Fibroblast of lung (primary cell): ENCODE data around the gene TULP1. TPM values are rescaled to one million over a fixed set of nuclear protein-coding genes. Genes with fewer than 3 reads are reported as not detected.

ENCODE experiments used
- DNase-seq, 2 donors: peaks; one replicate each; pipeline versions ENCODE4 v3.0.0 to v3.0.0-alpha.2; 2010; ENCODE audit warnings: low read depth in 2 of 2
- H2AFZ ChIP-seq: 2 replicates; pipeline ENCODE4 v1.5.1; 2012; ENCODE audit warnings: low read length, control low read depth, inconsistent platforms
- H3K27ac ChIP-seq: 2 replicates; pipeline ENCODE4 v1.5.1; 2011; ENCODE audit warnings: low read length, control low read depth; ENCODE audit not compliant: insufficient read depth
- H3K27me3 ChIP-seq: 2 replicates; pipeline ENCODE4 v1.5.1; 2011; ENCODE audit warnings: mild to moderate bottlenecking, low read length; ENCODE audit not compliant: control insufficient read depth, insufficient read depth
- H3K36me3 ChIP-seq: 2 replicates; pipeline ENCODE4 v1.5.1; 2011; ENCODE audit warnings: low read length; ENCODE audit not compliant: control insufficient read depth, insufficient read depth
- H3K4me1 ChIP-seq: 2 replicates; pipeline ENCODE4 v1.5.1; 2011; ENCODE audit warnings: low read length; ENCODE audit not compliant: control insufficient read depth, insufficient read depth; ENCODE audit errors: extremely low read depth
- H3K4me2 ChIP-seq: 2 replicates; pipeline ENCODE4 v1.5.1; 2011; ENCODE audit warnings: low read length, control low read depth; ENCODE audit not compliant: insufficient read depth; ENCODE audit errors: extremely low read depth
- H3K4me3 ChIP-seq, 4 experiments: fragments of 200-600 bp in 1 of 4; sonication (generic) in 1 of 4; replicated peaks in 1 of 4; 2 replicates each; pipeline ENCODE4 v1.5.1; 2011 to 2016; ENCODE audit warnings: low read length in 4 of 4, low read depth in 3 of 4, mild to moderate bottlenecking in 3 of 4, control low read depth in 2 of 4, inconsistent platforms in 1 of 4, mixed read lengths in 1 of 4; ENCODE audit not compliant: insufficient read depth in 1 of 4; ENCODE audit errors: control extremely low read depth in 1 of 4
- H3K79me2 ChIP-seq: 2 replicates; pipeline ENCODE4 v1.5.1; 2012; ENCODE audit warnings: mild to moderate bottlenecking, low read length, inconsistent platforms; ENCODE audit not compliant: control insufficient read depth, insufficient read depth
- H3K9ac ChIP-seq: 2 replicates; pipeline ENCODE4 v1.5.1; 2011; ENCODE audit warnings: mild to moderate bottlenecking, low read length, control low read depth; ENCODE audit not compliant: insufficient read depth
- H3K9me3 ChIP-seq: 2 replicates; pipeline ENCODE4 v1.5.1; 2012; ENCODE audit warnings: low read depth, low read length; ENCODE audit not compliant: control insufficient read depth, insufficient read depth
- H4K20me1 ChIP-seq: 2 replicates; pipeline ENCODE4 v1.5.1; 2011; ENCODE audit warnings: low read length; ENCODE audit not compliant: control insufficient read depth, insufficient read depth; ENCODE audit errors: extremely low read depth
- EZH2 ChIP-seq: IDR thresholded peaks from 2 replicates; pipeline ENCODE4 v1.5.1; 2012; ENCODE audit warnings: low read length, control low read depth, mild to moderate bottlenecking; ENCODE audit errors: missing control alignments
- polyA plus RNA-seq, 2 donors: library from polyadenylated mRNA; depleted of rRNA in 1 of 2; stranded (reverse) in 1 of 2; unstranded in 1 of 2; fragments of >200 nt; gene quantifications; 2 replicates each; pipeline ENCODE4 v1.2.1, GENCODE V29; 2011 to 2012; ENCODE audit warnings: missing spikeins in 1 of 2
- total RNA-seq: library from RNA; depleted of rRNA; stranded (reverse); fragments of >200 nt; gene quantifications from 2 replicates; pipeline ENCODE4 v1.2.1, GENCODE V29; 2014
- TF ChIP-seq, protein P1 (sequence below), 2 donors: IDR thresholded peaks in 1 of 2; conservative IDR thresholded peaks in 1 of 2; 1 replicate in 1 of 2; 2 replicates in 1 of 2; pipeline ENCODE4 v1.5.1; 2011 to 2012; ENCODE audit warnings: low read length in 2 of 2, control low read depth in 1 of 2, inconsistent platforms in 1 of 2, low read depth in 1 of 2, mild to moderate bottlenecking in 1 of 2

Gene TULP1
- total and polyA plus RNA-seq, 2 donors (not counting 1 experiment from before 2014, with no cell fraction given) = not detected

DNA sequence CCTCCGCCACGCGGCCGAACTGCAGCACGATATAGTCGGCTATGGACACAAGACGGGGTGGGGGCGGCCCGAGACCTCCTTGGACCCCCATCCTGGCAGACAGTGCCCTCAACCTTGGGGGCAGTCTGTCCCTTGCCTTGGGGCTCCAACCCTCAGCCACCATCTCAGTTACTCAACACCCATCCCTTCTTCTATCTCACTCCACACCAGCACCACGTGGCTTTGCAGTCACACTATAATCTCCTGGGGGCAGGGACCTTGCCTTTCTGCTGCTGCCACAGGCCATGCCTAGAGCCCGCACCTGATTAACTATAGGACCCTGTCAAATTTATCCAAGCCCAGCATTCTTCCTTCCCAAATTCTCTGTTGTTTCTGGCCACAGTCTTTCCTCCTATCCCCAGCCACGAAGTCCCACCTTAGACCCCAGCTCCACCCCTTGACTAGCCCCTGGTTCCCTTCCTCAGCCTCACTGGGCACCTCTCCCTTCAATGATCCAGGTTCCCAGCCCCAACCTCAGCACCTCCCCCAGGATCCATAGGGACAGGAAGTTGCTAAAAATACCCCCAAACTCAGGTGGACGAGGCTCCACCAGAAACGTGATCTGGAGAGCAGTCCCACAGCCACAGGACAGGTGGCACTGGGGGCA, 14.2 kb downstream of the TULP1 start:
- Histone ChIP-seq H3K4me2 (peak overlapping the region; percentile 86), H3K4me1 (peaks cover 20% of the 10 kb centered on the region), H2AFZ (no peak overlapping the region), H3K9ac (peak overlapping the region; percentile 91), H4K20me1 (no peaks in the 10 kb centered on the region), H3K27ac (peak overlapping the region; percentile 94), H3K36me3 (peaks cover under 1% of the 10 kb centered on the region), H3K79me2 (peaks cover 26% of the 10 kb centered on the region), H3K9me3 (no peaks in the 10 kb centered on the region), H3K27me3 (no peaks in the 10 kb centered on the region), H3K4me3 (peak overlapping the region; percentile 42 to 72 (median 52))
- no peak for TF ChIP-seq EZH2
- TF ChIP-seq, protein P1, sequence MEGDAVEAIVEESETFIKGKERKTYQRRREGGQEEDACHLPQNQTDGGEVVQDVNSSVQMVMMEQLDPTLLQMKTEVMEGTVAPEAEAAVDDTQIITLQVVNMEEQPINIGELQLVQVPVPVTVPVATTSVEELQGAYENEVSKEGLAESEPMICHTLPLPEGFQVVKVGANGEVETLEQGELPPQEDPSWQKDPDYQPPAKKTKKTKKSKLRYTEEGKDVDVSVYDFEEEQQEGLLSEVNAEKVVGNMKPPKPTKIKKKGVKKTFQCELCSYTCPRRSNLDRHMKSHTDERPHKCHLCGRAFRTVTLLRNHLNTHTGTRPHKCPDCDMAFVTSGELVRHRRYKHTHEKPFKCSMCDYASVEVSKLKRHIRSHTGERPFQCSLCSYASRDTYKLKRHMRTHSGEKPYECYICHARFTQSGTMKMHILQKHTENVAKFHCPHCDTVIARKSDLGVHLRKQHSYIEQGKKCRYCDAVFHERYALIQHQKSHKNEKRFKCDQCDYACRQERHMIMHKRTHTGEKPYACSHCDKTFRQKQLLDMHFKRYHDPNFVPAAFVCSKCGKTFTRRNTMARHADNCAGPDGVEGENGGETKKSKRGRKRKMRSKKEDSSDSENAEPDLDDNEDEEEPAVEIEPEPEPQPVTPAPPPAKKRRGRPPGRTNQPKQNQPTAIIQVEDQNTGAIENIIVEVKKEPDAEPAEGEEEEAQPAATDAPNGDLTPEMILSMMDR (conservative IDR thresholded peaks at IDR 0.05 in 1 of 2, IDR thresholded peaks at IDR 0.05 in 1 of 2; ENCODE audit: low read depth in 1 of 2, low read length in 2 of 2) = no peak
- DNase-seq = no peak

DNA sequence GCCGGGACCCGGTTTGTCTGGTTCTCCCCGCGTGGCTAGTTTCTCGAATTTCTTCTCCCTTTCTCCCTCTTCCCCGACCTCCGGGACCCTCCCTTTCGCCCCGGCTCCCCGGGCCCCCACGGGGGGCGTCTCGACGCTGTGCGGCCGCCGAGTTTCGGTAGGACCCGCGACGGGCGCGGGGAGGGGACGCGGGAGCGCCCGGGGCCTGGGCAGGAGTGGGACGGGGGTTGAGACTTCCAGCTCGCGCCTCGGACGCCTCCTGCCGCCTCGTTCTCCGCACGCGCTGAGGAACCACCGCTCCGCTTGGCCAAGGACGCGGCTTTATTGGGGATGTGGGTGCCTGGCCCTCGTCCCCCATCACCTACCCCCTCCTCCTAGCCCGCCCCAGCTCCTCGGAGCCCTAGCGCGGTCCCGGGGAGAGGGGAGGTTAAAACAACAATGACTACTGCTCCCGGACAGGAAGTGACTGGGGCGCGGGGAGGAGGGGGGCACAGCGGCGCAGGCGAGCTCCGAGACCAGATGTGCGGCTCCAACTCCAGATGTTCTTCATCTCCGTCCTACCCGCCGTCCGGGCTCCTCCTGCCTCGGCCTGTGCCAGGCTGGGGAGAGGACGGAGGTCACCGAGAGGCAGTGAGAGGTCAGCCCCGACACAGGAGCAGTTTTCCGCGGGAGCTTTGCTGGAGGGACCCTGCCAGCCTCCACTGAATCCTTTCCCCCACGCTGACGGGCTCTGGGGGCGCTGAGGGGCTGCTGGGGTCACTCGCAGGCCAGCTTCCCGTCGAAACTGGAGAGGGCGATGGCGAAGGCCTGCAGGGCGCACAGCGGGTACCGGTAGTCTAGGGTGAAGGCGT, 14.9 kb downstream of the TULP1 start:
- H2AFZ ChIP-seq = no peak overlapping the region
- H4K20me1 ChIP-seq = no peaks in the 10 kb centered on the region
- TF ChIP-seq, protein P1 (conservative IDR thresholded peaks at IDR 0.05 in 1 of 2, IDR thresholded peaks at IDR 0.05 in 1 of 2; ENCODE audit: low read depth in 1 of 2, low read length in 2 of 2) = no peak
- TF ChIP-seq EZH2 = no peak
- no peaks in the 10 kb centered on the region for H3K9me3 ChIP-seq
- peak overlapping the region; percentile 91 for H3K9ac ChIP-seq
- peak overlapping the region; percentile 94 for H3K27ac ChIP-seq
- no peaks in the 10 kb centered on the region for H3K27me3 ChIP-seq
- H3K36me3 ChIP-seq = peaks cover 3% of the 10 kb centered on the region
- H3K79me2 ChIP-seq = peaks cover 33% of the 10 kb centered on the region
- peak; percentile 73 to 92 for DNase-seq
- H3K4me1 ChIP-seq = peaks cover 22% of the 10 kb centered on the region
- peak overlapping the region; percentile 86 for H3K4me2 ChIP-seq
- H3K4me3 ChIP-seq = peak overlapping the region; percentile 42 to 72 (median 52)

DNA sequence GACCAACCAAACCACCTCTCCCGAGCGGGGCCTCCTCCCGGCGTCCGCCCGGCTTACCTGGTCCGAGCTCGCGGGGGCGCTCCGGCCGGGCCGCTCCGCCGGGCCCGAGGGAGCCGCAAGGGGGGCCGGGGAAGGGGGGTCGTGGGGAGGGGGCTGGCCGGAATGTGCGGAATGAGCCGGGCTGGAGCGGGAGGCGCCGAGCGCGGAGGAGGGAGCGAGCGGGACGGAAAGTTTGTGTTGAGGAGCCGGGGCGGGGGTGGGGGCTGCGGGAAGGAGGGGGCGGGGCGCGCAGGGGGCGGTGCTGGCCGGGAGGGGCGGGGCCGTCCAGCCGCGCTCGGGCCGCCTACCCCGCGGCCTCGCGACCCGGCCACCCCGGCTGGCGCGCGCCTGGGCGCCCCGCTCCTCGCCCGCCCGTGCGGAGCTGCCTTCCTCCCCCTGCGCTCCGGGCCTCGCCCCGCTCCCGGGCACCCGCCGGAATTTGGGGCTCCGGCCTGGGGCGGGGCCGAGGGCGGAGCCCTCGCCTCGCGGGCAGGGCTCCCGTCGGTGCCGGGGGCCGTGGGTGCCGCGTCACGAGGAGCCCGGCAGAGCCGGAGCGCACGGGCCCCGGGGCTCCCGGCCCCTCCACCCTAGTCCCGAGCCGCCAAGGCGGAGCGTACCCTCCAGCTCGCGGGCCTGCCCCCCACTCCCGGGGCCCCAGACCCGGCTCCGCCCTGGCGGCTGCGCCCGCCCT, 15.7 kb downstream of the TULP1 start, which contains the start of gene TEAD3:
TEAD3 (minus strand) TSS at position 239 of the 730 bp plus-strand sequence.
- Histone ChIP-seq H4K20me1 (no peaks in the 10 kb centered on the region), H3K9me3 (no peaks in the 10 kb centered on the region), H3K4me1 (peaks cover 27% of the 10 kb centered on the region), H3K79me2 (peaks cover 40% of the 10 kb centered on the region), H3K36me3 (peaks cover 3% of the 10 kb centered on the region), H3K27me3 (no peaks in the 10 kb centered on the region), H3K27ac (peak within 1 kb of the TSS; percentile 94), H3K9ac (peak within 1 kb of the TSS; percentile 91), H3K4me2 (peak within 1 kb of the TSS; percentile 96), H3K4me3 (peak within 1 kb of the TSS; percentile 61 to 78 (median 70)), H2AFZ (no peak within 1 kb of the TSS)
- peak; percentile 55 to 78 for DNase-seq
- TF ChIP-seq EZH2 = no peak
- TF ChIP-seq, protein P1 (conservative IDR thresholded peaks at IDR 0.05 in 1 of 2, IDR thresholded peaks at IDR 0.05 in 1 of 2; ENCODE audit: low read depth in 1 of 2, low read length in 2 of 2) = peak in 1 of 2 donors; percentile 3
